Measurements from ENCODE around the gene LRRC23.

Gene LRRC23

DNA sequence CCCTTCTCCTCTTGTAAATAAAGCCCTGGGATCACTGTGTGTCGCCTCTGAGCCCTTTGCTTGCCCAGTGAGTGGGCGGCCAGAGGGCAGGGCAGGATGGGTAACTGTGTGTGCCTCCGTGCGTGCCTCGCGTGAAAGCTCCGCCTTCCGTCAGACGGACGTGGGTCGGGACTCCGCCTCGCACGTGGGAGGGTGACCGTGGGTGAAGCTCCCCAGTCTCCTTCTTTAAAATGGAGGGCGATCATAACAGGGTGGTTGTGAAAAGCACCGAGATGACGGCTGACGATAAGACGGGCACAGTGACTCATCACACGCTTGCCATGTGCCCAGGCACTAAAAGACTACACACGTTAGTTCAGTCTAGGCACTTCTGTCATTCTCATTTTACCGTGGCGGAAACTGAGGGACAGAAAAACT is 56.7 kb downstream of the LRRC23 start:
- TF ChIP-seq, protein P1, sequence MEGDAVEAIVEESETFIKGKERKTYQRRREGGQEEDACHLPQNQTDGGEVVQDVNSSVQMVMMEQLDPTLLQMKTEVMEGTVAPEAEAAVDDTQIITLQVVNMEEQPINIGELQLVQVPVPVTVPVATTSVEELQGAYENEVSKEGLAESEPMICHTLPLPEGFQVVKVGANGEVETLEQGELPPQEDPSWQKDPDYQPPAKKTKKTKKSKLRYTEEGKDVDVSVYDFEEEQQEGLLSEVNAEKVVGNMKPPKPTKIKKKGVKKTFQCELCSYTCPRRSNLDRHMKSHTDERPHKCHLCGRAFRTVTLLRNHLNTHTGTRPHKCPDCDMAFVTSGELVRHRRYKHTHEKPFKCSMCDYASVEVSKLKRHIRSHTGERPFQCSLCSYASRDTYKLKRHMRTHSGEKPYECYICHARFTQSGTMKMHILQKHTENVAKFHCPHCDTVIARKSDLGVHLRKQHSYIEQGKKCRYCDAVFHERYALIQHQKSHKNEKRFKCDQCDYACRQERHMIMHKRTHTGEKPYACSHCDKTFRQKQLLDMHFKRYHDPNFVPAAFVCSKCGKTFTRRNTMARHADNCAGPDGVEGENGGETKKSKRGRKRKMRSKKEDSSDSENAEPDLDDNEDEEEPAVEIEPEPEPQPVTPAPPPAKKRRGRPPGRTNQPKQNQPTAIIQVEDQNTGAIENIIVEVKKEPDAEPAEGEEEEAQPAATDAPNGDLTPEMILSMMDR (IDR thresholded peaks at IDR 0.05; ENCODE audit: unreplicated experiment in 3 of 3), result no peak
- Mint-ChIP-seq H3K4me3 (peak overlapping the region in 1 of 3 experiments; percentile 70), H3K9me3 (no peaks in the 10 kb centered on the region), H3K36me3 (ENCODE audit: low read depth) (peaks cover 10% of the 10 kb centered on the region), H3K4me1 (peaks cover 31% of the 10 kb centered on the region), H3K27ac (peak overlapping the region; percentile 90 to 97 (median 93)), H3K27me3 (ENCODE audit: low read depth) (no peaks in the 10 kb centered on the region)

DNA sequence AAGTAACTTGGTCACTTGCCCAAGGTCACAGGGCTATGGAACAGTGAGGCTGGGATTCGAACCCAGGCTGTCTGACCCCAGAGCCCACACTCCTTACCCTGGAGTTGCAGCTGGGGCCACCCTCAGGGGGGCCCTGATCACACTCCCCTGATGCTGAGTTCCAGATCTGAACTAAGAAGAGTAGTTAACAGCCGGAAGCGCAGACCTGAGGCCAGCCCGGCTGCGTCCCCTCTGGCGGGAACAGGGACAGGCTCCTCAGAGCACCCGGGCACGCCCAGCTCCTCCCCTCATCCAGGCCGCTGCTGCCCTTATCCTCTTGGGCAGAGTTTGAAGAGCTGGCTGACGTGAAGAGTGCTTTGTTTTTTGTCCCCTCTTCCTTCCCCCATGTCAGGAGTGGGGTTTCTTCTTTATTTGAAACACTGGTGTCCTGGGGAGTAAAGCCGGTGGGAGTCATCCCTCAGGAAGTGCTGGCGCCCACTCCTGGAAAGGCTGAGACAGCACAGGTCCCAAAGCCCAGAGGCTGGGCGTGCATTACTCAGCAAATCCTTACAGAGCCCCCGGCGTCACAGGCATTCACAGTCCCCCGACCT is 57.2 kb downstream of the LRRC23 start:
- peak overlapping the region; percentile 90 to 97 (median 93) for H3K27ac Mint-ChIP-seq
- no peaks in the 10 kb centered on the region for H3K9me3 Mint-ChIP-seq
- H3K4me3 Mint-ChIP-seq, result peak overlapping the region; percentile 55 to 77 (median 70)
- TF ChIP-seq, protein P1 (IDR thresholded peaks at IDR 0.05; ENCODE audit: unreplicated experiment in 3 of 3), result peak; percentile 47 to 66 (median 59)
- no peaks in the 10 kb centered on the region for H3K27me3 Mint-ChIP-seq (ENCODE audit: low read depth)
- H3K4me1 Mint-ChIP-seq, result peaks cover 31% of the 10 kb centered on the region
- H3K36me3 Mint-ChIP-seq (ENCODE audit: low read depth), result peaks cover 14% of the 10 kb centered on the region

DNA sequence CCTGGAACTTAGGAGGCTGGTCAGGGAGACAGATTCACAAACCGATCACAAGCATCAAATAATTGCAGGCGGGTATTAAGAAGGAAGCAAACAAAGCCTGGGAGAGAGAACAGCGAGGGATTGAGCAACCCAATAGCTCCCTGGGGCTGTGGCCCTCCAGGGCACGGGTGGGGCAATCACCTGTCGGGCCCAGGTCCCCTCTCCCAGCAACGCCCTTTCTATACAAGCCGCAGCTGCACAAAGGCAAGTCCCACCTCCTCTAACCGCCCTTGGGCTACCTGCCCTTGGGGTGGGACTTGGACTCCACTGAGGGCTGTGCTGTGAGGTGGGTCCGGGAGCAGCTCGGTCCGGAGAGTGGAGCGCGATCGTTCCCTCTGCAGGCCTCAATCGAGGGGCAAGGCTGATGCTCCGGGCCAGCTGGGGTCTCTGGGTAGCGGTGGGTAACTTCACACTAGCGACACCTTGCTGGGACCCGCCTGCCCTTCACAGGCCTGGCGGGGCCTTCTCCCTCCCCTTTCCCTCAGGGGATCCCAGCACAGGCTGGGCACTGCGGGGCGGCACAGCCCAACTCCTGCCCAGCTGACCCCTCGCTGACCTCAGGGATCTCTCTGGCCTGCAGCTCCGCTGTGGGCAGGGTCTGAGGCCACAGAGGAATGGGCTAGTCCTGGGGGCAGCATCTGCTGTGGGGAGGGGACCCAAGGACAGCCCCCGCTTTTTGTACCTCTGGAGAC is 57.8 kb downstream of the LRRC23 start:
- peaks cover 31% of the 10 kb centered on the region for H3K4me1 Mint-ChIP-seq
- H3K4me3 Mint-ChIP-seq, result peak overlapping the region; percentile 55 to 77 (median 70)
- H3K36me3 Mint-ChIP-seq (ENCODE audit: low read depth), result peaks cover 14% of the 10 kb centered on the region
- peak overlapping the region; percentile 90 to 97 (median 93) for H3K27ac Mint-ChIP-seq
- no peaks in the 10 kb centered on the region for H3K27me3 Mint-ChIP-seq (ENCODE audit: low read depth)
- no peaks in the 10 kb centered on the region for H3K9me3 Mint-ChIP-seq
- TF ChIP-seq, protein P1 (IDR thresholded peaks at IDR 0.05; ENCODE audit: unreplicated experiment in 3 of 3), result no peak

DNA sequence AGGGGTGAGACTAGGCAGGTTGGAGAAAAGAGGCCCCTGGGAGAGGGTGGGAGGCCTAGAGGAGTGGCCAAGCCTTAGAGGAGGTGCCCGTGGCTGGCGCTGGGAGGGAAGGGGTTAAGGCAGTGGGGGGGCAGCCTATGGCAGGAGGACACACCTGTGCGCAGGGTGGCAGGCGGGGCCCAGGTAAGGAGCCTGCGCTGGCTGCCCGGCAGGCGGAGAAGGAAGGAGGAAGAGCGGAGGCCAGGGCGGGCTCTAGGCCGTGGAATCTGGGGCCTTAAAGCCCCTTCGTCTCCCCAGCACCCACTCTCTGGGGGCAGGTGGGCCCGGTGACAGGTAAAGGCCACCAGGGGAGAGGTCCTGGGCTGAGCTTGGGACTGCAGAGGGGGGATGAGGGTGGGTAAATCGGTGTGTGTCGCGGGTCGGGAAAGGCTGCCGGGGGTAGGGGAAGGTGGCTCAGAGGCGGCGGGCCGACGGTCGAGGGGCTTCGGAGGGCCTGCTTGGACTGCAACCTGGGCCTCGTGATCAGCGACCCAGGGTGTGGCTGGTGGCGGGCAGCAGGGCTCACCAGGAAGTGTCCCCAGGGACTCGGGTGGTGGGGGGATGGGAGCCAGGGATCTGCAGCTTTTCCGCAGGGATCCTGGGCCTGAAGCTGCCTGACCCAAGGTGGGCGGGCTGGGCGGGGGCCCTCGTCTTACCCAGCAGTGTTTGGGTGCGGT is 58.6 kb downstream of the LRRC23 start:
- H3K4me1 Mint-ChIP-seq, result peaks cover 31% of the 10 kb centered on the region
- H3K27me3 Mint-ChIP-seq (ENCODE audit: low read depth), result no peaks in the 10 kb centered on the region
- no peaks in the 10 kb centered on the region for H3K9me3 Mint-ChIP-seq
- TF ChIP-seq, protein P1 (IDR thresholded peaks at IDR 0.05; ENCODE audit: unreplicated experiment in 3 of 3), result no peak
- peak overlapping the region; percentile 41 to 68 (median 53) for H3K4me3 Mint-ChIP-seq
- H3K27ac Mint-ChIP-seq, result peak overlapping the region in 2 of 3 experiments; percentile 45 to 97
- H3K36me3 Mint-ChIP-seq (ENCODE audit: low read depth), result peaks cover 18% of the 10 kb centered on the region

All from nephron (organoid).